Activated T-cell treated with anti-CD3 and anti-CD28 coated beads for 4 hours (primary cell): Measurements from ENCODE around the gene PSMD7.
"Not testable (repeated sequence)": the region's sequence is repeated elsewhere in the genome, so short reads cannot be mapped to it uniquely, and the experiment has no call there.

Experiments used
- DNase-seq: peaks from one replicate; pipeline ENCODE4 v3.0.0-alpha.2; 2020

The PSMD7 gene

DNA sequence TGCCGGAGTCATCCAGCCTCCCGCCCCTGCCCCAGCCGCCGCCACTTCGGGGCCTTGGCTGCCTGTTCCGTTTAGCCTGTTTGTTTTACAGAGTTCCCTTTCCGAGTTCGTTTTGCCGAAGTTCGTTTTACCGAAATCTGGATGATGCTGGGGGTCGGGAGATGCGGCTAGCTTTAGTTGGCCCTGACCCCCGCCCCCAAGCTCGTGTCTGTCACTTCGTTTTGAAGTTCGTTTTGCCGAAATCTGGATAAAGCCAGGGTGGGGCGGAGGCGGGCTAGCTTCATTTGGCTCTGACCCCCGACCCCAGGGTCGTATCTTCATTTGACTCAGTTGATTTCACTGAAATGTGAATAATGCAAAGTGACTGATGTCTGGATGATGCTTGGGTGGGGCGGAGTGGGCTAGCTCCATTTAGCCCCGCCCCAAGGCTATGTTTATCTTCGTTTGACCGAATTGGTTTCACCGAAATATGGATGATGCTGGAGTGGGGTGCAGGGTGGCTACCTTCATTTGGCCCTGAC, 591 bp downstream of the PSMD7 start:
- peak; percentile 17 for DNase-seq

DNA sequence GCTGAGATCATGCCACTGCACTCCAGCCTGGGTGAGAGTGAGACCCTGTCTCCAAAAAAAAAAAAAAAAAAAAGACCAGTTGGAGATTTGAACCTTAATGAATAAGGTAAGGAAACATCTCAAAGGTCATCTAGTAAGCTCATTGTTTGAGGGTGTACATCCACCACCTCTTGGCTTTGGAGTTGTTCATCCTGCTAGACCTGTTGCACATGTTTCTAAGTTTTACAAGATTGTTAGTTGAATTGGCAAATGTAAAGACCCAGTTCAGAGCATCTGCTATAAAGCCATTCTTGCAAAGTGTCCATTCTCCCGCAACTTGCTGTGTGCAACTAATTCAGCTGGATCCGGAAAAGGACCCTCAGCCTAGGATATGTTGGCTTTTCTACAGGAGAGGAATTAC, 1.5 kb downstream of the PSMD7 start:
- no peak for DNase-seq

DNA sequence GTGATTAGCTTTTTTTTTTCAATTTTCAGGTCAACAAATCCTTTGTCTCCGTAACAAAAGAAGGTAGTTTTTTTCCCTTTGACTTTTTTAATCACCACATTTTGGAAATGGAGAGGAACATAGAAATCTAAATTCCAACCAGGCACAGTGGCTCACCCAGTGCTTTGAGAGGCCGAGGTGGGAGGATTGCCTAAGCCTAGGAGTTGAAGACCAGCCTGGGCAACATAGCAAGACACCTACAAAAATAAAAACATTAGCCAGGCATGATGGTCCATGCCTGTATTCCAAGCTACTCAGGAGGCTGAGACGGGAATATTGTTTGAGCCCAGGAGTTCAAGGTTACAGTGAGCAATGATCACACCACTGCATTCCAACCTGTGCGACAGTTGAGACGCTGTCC, 5.7 kb downstream of the PSMD7 start:
- DNase-seq: no peak

DNA sequence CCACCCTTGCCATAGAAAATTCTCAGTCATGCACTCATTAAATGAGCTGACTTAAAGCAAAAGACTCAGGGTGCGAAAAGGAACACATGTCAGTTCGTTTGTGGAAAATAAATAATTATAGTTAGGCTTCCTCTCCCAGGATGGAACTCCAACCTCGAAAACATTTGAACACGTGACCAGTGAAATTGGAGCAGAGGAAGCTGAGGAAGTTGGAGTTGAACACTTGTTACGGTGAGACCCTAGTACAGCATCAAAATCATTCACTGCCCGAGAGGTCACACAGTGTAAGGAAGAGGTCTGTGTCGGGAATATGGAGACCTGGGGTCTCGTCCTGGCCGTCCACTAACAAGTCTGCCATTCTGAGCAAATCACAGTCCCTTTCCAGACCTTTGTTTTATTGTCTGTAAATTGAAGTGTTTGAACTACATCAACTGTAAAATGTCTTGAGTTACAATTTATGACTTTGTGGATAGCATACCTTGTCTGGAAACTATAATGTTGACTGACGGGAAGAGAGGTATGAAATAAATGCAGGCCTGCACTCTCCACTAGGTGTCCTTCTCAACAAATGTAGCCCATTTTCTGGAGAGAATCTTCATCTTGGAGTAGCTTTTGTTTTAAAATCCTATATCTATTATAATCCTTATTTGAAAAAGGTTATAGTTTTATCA, 7.7 kb downstream of the PSMD7 start:
- no peak for DNase-seq

DNA sequence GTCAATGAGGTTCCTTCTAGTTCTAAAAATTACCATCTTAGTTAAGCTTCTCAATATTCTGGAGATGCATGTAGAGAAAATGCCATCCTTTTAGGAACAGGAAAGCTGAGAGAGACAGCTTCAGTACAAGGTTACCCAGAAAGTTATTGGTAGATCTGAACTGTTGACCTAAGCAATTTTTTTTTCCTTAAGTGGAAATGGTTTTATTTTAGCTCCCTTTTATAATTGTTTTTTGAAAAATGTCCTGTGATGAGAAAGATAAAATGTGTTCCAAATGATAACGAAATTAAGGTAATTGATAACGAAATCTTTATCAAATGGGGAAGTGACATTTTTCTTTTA, 8.2 kb downstream of the PSMD7 start:
- no peak for DNase-seq

DNA sequence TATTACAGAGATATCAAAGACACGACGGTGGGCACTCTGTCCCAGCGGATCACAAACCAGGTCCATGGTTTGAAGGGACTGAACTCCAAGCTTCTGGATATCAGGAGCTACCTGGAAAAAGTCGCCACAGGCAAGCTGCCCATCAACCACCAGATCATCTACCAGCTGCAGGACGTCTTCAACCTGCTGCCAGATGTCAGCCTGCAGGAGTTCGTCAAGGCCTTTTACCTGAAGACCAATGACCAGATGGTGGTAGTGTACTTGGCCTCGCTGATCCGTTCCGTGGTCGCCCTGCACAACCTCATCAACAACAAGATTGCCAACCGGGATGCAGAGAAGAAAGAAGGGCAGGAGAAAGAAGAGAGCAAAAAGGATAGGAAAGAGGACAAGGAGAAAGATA, 8.7 kb downstream of the PSMD7 start:
- DNase-seq: no peak

GRCh38 chr16:74305978-74306784, 9.6 kb downstream of the PSMD7 start:
- DNase-seq: no peak

DNA sequence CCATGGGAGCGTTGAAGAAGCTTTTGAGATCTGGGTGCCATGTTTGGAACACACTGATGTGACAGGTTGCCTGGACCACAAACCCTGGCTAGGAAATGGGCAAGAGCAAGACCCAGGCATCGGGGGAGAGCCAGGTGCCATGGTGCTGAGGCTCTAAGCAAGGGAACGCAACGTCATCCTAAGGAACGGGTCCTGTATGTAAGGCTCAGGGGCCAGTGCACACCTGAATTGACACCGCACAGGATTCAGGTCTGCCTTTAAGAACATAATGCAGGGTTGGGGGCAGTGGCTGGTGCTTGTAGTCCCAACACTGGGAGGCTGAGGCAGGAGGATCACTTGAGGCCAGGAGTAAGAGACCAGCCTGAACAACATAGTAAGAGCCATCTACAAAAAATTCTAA, 10.8 kb downstream of the PSMD7 start:
- no peak for DNase-seq

DNA sequence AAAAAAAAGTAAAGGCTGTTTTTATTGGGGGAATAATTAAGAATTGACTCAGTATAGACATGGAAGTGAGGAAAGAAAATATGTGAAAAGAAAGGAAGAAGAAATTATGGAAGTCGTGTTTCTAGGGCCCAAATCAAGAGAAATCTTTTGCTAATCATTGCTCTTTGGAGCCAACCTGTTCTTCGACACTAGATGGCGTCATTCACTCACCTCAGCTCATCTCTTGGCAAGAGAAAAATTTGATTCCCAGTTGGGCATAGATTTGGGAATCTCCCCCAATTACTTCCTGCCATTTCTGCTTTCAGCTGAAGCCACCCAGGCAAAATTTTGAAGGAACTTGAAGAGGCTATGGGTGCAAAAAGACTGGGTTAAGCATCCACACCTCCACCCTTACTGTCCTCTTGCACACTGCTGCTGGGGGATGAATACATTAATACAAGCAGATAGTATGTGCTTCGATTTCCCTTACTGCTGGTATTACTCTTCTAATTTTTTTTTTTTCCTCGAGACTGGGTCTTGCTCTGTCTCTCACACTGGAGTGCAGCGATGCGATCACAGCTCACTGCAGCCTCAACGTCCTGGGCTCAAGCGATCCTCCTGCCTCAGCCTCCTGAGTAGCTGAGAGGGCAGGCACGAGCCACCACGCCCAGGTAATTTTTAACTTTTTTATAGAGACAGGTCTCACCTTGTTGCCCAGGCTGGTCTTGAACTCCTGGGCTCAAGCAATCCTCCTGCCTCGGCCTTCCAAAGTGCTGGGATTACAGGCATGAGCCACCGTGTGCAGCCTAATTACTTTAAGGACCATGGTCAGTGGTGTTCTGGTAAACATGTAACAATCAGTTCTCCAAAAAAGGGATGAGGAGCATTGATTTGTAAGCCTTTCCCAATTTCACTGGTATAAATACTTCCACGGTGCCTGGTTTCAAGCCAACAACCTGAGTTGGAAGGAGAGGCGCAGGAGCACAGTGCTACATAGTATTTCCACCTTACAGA, 13.5 kb downstream of the PSMD7 start:
- DNase-seq: no peak

DNA sequence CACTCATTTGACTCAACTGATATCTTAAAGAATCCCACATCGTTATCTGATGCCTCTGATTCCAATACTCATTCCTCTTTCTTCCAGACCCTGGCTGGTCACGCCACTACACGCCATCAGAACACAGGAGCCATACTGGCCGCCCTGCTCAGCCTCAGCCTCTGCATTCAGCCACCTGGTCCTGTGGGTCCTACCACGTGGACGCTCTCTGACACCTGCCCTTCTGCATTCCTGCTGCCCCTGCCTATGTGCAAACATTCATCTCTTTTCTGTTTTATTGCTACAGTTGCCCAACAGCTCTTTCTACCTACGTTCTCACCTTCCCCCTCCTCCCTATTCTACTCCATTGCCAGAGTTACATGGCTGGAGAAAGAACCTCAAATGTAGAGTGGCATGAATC, 18.4 kb downstream of the PSMD7 start:
- no peak for DNase-seq

DNA sequence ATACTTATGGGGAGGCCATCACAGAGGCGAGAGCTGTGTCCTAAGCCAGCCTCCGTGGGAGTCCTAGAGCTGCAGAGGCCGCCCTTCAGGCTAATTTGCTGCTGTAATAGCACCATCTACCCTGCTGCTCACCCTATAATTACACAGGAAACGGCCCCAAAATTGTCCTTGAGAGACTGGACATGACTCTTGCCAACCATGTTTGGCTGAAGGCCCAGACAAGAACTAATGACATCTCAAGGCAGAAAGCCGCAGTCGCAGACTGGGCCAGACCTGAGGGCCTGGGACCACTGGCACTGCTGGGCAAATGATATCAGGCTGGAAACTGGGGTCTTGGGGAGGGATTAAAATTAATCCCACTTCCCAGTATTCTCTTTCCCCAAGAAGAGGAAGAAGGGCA, 24.1 kb downstream of the PSMD7 start:
- DNase-seq: no peak

DNA sequence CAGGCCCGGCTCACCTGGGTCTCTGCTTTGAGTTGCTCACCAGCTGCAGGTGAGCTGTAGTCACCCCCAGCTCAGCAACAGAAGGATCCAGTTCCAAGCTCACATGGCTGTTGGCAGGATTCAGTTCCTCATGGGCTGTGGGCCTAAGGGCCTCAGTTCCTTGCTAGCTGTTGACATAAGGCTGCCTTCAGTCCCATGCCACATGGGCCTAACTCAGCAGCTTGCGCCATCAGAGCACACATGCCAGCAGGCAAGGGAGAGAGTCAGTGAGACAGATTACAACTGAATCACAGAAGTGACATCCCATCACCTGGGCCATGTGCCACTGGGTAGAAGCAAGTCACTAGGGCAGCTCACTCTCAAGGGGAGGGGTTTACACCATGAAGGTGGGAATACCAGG, 24.7 kb downstream of the PSMD7 start:
- no peak for DNase-seq

DNA sequence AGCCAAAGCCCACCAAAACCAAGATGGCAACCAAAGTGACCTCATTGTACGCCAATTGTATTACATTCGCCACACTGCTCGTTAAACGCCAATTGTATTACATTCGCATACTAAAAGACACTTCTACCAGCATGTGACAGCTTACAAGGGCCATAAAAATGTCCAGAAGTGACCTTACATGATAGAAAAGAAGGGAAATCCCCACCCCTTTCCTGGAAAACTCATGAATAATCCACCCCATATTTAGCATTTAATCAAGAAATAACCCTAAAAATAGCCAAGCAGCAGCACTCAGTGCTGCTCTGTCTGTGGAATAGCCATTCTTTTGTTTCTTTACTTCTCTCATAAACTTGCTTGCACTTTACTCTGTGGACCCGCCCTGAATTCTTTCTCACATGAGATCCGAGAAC, 25.7 kb downstream of the PSMD7 start:
- no peak for DNase-seq

GRCh38 chr16:74324777-74325176, 28.2 kb downstream of the PSMD7 start:
- DNase-seq: not testable (repeated sequence)

- no peak for DNase-seq
Observed at GRCh38 chr16:74325641-74326040, 29.0 kb downstream of the PSMD7 start.

- DNase-seq: not testable (repeated sequence)
Observed at GRCh38 chr16:74328346-74328745, 31.7 kb downstream of the PSMD7 start.

GRCh38 chr16:74332469-74332868, 35.9 kb downstream of the PSMD7 start:
- DNase-seq: not testable (repeated sequence)

GRCh38 chr16:74337506-74337905, 40.9 kb downstream of the PSMD7 start:
- DNase-seq: not testable (repeated sequence)

- not testable (repeated sequence) for DNase-seq
Observed at GRCh38 chr16:74339226-74339625, 42.6 kb downstream of the PSMD7 start.

DNA sequence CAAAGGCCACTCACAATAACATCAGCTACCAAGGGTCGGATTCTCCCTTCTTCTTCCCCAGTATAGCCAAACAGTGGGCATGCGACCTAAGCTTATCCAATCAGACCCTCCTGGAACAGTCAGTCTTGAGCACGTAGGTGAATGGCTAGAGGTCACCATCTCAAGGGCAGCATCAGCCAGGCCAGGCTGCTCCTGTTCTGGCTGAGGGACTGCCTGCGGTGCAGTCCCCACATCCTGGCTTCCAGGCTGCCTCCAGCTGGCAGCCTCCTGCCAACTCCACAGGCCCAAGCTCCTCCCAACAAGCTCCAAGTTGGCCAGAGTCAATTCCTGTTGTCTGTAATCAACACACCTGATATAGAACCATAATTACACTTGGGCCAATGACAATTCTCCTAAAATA, 56.4 kb downstream of the PSMD7 start:
- not testable (repeated sequence) for DNase-seq
